Stromal cell of bone marrow (primary cell): ENCODE results near the gene MLYCD.

Experiments used
- DNase-seq: peaks from one replicate; pipeline ENCODE4 v3.0.0-alpha.2; 2012; ENCODE audit warnings: low read depth

MLYCD gene

DNA sequence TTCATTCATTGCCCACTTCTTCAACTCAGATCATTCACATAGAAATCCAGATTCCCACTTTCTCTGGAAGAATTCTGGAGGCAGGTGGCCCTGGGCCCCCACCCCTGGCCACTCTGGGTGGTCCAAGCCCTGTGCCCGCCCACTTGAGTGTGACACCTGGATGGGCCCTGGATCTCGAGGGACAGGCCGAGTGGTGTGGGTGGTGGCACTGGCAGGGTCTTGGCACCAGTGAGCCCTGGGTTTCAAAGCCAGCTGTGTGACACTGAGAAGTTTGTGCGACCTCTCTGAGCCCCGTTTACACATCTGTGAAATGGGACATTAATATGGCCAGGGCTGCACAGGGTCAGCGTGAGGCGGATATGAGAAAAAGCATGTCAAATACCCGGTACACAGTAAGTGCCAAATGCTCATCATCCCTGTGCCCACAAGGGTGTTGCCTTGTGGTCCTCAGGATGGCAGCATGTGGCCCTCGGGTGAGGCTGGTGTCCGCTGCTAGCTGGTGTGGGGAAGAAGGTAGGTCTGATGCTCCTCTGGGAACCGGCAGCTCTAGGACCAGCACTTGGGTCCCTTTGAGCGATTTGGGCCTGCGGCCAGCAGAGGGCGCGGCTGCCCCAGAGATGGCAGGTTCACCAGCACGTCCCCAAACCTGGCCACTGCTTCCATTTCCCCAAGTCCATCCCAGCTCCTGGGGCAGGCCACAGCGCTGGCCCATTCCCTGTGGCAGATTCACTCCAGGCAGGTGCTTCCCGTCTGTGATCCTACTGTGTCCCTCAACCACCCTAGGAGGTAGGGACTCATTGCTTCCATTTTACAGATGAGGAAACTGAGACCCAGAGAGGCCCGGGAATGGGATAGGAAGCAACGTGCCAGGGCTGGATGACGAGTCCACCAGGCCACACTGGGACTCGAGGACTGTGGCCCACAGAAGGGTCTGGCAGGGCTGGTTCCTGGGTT, 57.7 kb downstream of the MLYCD start:
- peak; percentile 21 for DNase-seq

DNA sequence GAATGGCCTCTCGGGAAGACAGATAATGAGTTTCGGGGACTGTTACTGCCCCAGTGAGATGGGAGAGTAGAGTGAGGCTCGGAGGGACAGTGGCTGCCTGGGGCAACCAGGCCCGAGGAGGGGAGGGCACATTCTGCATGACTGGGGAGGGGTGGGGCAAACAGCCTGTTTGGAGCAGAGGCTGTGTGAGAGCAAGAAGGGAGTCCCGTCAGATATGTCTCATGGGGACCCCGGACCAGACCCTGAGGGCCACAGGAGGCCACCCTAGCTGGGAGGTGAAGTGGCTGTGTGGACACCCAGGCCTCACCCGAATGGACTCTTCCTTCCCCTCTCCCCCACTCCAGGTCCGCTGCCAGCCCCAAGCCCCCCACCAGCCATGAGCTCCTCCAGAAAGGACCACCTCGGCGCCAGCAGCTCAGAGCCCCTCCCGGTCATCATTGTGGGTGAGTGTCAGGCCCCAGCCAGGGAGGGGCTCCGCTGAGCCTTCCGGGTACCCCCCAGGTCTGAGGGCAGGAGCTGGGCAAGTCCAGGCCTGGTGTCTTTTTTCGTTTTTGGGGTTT, 58.5 kb downstream of the MLYCD start:
- no peak for DNase-seq

DNA sequence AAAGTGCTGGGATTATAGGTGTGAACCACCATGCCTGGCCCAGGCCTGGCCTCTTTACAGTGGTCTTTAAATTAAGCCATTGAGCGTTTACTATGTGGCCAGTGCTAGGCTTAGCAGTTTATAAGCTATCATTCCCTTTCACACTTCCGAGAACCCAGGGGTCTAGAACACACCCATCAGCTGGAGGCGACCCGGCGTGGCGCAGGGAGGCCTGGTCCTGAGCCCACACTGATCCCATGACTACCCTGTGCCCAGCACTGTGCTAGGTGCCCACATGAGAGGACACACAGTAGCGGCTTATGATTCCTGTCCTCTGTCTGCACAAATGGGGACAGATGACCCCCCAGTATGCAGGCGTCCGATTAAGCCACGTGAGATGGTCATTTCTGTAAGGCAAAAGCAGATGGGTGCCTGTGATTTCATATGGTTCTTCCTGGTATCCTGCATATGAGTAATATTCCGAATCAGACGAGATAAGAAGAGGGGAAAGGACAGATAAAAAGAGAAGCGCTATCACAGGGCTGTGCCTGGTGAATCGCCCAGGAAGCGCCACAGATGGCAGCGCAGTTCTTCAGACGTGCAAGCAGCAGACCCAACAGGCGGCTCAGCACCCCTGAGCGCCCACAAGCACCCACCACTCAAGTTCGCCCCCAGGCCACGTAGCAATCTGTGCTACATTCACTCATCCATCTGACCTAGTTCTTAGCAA, 59.4 kb downstream of the MLYCD start:
- no peak for DNase-seq

DNA sequence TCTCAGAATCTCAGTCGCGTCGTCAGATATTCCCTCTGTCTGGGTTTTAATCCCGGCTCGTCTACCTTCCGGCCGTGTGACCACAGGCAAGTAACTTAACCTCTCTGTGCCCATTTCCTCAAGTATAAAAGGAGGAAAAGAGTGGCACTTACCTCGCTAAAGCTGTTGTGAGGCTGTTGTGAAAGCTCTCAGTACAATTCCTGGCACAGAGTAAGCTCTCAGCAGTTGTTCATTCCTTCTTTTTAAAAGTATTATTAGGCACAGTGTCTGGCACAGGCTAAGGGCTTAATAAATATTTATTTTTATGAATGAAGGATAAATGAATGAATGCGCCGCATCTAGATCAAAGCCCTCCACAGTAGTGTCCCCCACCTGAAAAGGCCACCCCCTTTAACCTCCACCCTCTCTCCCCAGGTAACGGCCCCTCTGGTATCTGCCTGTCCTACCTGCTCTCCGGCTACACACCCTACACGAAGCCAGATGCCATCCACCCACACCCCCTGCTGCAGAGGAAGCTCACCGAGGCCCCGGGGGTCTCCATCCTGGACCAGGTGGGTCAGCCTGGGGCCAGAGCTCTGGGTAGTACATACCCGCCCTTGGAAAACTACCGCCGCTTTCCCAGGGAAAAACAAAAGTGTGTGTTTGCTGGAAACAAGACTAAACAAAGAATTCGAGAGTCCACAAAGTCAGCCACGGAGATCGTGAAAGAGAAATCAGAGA, 60.1 kb downstream of the MLYCD start:
- no peak for DNase-seq

DNA sequence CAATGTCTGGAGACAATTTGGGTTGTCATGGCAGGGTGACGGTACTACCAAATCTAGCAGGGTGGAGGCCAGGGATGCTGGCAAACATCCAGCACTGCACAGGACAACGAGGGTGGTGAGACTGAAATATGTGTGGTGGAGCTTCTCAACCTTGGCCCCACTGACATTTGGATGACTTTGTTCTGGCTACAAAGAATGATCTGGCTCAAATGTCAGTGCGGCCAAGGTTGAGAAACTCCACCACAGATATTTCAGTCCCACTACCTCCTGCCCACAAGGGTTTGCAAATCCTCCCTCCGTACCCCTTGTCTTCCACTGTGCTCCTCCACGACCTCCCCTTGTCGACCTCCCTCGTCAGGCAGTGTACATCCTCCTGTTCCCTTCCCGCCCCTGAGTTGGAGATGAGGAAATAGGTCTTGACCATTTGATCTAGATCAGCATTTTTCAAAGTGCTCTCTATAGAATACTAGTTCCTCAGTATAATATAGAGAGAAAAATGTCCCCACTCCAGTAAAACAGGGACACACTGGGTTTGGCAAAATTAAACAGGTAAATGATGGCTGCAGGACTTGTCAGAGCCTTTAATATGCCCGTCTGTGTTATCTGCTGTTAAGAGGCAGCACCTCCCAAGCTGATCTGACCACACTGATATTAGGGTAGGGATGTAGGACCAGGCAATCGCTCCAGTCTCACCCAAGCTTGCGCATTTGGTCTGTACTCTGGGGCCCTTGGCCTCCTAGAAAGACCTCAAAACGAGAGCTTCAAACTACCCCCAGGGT, 60.9 kb downstream of the MLYCD start:
- DNase-seq = no peak

DNA sequence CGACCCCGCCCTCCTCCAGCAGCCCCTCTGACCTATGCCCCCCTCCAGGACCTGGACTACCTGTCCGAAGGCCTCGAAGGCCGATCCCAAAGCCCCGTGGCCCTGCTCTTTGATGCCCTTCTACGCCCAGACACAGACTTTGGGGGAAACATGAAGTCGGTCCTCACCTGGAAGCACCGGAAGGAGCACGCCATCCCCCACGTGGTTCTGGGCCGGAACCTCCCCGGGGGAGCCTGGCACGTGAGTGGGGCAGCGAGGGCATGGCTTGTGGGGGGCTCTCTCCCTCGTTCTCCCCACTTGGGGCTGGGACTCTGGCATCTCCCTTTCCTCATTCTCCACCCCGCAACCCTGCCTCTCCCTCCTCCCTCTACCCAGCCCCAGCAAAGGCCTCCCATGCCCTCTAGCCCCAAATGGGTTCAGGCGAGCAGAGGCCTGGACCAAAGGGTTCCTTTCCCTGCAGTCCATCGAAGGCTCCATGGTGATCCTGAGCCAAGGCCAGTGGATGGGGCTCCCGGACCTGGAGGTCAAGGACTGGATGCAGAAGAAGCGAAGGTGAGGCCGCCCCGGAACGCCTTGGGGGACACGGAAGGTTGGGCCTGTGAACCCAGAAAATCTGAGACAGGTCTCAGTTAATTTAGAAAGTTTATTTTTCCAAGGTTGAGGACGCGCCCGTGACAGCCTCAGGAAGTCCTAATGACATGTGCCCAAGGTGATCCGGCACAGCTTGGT, 61.8 kb downstream of the MLYCD start:
- no peak for DNase-seq

DNA sequence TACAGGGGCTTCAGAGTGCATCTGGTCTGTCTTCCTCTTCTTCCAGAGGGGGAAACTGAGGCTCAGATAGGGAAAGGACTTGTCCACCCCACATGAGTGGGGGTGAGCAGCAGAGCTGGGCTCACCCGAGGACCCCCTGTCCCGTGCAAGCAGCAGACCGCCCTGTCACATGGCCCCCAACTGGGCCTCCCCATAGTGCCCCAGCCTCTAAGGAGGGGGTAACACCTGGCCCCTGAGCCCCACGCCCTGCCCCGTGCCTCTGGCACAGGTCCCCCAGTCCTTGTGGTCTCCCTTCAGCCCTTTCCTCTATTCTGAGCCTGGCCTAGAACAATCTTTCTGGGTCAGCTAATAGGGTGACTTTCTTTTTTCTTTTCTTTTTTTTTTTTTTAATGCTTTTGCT, 62.7 kb downstream of the MLYCD start:
- no peak for DNase-seq

DNA sequence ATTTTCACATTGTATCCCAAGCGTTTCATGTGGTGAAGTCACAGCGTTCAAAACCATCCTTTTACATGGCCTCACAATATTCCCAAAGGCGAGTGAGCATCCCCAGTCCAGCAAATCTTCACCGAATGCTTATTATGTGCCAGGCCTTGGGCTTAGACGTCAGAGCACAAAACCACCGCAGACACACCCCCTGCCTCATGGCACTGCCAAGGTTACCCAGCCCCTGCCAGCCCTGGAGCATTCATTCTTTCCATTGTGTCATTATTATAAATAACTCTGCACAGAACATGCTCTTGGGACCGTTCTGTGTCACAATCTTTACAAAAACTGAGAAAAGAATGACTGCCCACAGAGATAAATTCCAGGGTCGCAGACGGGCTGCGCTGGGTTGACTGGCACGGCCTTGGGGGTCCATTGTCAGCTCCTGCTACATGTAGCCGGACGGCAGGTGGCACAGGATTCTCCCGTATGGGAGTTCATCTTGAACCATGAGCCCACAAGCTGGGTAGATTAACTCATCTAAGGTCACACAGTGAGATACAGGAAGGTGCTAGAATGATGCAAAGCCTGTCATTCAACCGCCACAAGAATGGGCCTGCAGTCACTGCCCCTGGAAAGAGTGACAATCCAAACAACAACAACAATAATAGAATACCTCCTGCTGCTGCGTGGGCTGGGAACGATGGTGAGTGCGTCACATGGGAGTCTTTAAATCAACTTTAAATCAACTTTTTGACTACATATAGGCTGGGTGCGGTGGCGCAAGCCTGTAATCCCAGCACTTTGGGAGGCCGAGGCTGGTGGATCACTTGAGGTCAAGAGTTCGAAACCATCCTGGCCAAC, 64.6 kb downstream of the MLYCD start:
- no peak for DNase-seq

DNA sequence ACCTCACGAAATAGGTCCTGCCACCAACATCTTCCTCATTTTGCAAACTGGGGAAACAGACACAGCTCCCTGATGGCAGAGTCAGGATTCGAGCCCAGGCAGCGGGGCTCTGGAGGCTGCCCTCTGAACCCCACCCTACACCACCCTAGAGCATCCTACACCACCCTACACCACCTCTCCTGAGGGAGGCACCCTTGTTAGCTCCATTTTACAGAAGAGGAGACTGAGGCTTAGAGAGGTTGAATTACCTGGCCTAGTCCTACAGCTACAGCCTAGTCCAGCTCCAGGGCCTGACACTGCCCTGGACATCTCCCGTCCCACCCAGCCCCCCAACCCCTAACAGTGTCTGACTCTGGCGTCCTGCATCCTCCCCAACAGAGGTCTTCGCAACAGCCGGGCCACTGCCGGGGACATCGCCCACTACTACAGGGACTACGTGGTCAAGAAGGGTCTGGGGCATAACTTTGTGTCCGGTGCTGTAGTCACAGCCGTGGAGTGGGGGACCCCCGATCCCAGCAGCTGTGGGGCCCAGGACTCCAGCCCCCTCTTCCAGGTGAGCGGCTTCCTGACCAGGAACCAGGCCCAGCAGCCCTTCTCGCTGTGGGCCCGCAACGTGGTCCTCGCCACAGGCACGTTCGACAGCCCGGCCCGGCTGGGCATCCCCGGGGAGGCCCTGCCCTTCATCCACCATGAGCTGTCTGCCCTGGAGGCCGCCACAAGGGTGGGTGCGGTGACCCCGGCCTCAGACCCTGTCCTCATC, 65.9 kb downstream of the MLYCD start:
- DNase-seq = no peak

DNA sequence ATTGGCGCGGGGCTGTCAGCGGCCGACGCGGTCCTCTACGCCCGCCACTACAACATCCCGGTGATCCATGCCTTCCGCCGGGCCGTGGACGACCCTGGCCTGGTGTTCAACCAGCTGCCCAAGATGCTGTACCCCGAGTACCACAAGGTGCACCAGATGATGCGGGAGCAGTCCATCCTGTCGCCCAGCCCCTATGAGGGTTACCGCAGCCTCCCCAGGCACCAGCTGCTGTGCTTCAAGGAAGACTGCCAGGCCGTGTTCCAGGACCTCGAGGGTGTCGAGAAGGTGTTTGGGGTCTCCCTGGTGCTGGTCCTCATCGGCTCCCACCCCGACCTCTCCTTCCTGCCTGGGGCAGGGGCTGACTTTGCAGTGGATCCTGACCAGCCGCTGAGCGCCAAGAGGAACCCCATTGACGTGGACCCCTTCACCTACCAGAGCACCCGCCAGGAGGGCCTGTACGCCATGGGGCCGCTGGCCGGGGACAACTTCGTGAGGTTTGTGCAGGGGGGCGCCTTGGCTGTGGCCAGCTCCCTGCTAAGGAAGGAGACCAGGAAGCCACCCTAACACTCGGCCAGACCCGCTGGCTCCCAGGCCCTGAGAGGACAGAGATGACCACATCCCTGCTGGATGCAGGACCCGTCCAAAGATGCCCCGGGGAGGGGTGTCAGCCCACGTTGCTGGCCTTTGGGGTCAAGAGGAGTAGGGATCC, 66.7 kb downstream of the MLYCD start:
- no peak for DNase-seq

DNA sequence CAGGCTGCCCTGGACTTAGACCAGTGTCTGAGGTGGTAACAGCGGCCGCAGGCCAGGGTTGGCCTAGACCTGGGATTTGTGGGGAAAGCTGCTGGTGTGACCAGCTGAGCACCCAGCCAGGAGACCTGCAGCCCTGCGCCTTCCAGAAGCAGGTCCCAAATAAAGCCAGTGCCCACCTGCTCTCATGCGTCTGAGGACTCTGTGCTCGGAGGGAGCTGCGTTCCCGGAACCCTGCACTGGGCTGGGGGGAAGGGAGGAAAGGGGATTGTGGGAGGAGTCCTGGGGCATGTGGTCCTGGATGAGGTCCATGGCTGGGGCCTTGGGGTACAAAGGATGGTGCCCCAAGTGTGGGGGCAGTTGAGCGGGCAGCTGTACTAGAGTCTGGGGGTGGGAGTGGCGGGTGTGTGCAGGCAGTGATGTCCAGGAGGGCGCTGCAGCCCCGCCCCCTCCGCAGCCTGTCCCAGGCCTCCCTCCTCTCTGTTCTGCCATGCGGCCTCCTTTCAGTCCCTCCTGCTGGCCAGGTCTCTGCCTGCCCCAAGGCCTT, 67.3 kb downstream of the MLYCD start:
- no peak for DNase-seq

DNA sequence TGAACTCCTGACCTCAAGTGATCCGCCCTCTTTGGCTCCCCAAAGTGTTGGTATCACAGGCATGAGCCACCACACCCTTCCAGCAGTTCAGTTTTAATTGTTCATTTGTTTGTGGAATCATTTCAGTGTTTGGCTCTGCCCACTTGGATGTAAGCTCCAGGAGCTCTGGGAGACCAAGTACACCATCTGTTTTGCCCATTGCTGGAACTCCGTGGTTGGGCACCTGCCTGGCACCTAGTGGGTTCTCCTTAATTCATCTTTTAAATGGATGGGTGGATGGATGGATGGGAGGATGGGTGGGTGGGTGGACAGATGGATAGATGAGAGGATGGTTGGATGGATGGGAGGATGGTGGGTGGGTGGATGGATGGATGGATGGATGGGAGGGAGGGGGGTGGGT, 68.2 kb downstream of the MLYCD start:
- DNase-seq = no peak

DNA sequence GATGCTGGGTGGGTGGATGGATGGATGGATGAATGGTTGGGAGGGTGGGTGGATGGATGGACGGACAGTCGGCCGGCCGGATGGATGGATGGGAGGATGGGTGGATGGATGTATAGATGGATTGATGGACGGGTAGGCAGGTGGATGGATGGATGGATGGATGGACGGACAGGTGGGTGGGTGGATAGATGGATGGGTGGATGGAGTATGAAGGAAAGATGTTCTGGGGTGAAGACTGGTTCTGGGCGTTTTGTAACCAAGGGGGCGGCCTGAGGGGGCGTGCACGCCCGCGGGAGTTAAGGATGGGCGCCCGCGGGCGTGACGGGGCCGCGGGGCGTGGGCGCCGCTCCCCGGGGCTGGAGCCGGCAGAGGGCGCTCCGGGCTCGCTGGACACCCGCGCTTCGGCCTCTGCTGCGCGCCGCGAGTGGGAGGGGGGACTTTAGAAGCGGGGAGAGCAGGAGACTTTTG, 69.0 kb downstream of the MLYCD start, which contains the start of gene NECAB2:
NECAB2 (plus strand) TSS at position 407 of the 468 bp plus-strand sequence. CDS start 405 bp downstream, outside the sequence.
- no peak for DNase-seq

DNA sequence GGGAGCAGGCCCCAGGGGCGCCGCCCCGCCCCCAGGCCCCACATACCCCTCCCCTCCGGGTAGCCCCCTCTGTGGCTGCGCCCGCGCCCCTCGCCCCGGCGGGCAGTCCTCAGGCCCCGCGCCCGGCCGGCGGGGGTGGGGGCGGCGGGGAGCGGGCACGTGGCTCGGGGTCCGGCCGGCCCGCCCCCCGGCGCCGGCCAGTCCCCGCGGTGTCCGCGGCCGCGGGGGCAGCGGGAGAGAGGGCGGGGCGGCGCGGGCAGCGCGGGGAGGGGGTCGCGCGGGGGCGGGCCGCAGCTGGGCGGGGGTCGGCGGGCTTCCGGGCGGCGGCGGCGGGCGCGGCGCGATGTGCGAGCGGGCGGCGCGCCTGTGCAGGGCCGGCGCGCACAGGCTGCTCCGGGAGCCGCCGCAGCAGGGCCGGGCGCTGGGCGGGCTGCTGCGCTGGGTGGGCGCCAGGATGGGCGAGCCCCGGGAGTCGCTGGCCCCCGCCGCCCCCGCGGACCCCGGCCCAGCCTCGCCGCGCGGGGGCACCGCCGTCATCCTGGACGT, 69.5 kb downstream of the MLYCD start:
- no peak for DNase-seq

DNA sequence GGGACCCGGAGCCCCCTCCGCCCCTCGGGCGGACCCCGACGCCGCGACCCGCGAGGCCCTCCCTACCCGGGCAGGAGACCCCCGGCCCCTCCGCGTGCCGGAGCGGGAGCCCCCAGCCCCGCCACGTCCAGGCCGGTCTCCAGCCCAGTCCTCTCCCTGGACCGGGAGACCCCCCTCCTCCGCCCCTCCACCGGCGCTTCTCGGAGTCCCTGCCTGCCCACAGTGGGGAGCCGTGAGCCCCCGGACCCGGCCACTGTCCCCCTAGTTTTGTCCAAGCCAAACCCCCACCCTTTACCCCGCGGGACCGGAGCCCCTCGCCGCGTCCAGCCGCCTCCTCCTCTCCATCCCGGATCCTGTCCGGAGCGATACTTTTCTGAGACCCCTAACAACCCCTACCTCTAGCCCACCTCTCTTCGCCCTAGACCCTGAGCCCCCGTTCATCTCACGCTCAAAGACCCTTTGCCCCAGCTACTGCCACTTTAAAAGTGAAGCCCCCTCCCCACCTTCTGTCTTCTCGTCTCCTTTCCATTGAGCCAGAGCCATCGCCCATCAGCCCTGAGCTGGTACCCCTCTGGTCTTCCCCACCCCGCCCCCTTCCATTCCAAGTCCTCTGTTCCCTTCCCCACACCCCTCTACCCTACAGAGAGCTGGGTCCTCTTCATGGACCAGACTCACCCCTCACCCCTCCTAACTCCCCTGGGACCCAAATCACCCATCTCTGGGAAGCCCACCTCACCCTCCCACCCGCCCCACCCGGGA, 70.2 kb downstream of the MLYCD start:
- DNase-seq = no peak

DNA sequence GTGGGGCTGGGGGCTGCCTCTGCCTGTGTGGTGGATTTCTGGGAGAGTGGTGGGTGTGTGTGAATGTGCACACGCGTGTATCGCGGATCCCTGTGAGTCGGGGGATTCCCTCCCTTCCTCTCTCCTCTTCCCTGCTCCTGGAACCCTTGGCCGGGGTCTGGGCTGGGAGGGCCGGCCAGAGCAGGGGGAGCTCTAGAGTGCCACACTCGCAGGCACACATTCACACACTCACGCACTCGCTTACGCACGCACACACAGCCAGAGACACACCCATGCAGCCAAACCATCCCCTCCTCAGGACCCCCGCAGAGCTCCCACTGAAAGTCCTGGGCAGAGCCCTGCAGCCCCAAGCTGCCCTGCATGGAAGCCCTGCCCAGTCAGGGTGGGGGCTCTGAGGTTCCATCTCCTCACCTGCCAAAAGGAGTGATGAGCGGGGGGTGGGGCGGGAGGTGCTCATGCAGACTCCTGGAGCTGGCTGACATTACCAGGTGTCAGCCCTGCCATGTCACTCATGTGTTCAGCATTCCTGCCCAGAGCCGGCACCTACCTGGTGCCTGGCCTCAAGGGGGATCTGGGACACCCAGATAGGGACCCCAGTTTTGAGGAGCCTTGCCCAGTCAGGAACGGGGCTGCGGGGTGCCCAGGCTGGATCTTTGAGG, 71.0 kb downstream of the MLYCD start:
- DNase-seq = no peak
